Calu3 (cell line): Measurements from ENCODE around the gene DAGLB. TPM values are rescaled to one million over a fixed set of nuclear protein-coding genes. Genes with fewer than 3 reads are reported as not detected.
"Not testable (repeated sequence)": the region's sequence is repeated elsewhere in the genome, so short reads cannot be mapped to it uniquely, and the experiment has no call there.

Source experiments
- BruUV-seq: library from RNA; stranded (reverse); fragments of 400-500 nt; replicated peaks from 2 replicates; lab custom pipeline; 2021; lab: Mats Ljungman, UMichigan
- CTCF ChIA-PET: fragments of 300-600 bp; sonication (Branson Sonifier 250); formaldehyde crosslinking; loops from one replicate; lab custom pipeline; 2022; ENCODE audit warnings: antibody characterized with exemption; lab: Charles Lee
- DNase-seq: peaks from one replicate; pipeline ENCODE4 v3.0.0; 2022
- H3K27ac Mint-ChIP-seq: one replicate; pipeline ENCODE4 v1.8.0; 2022; ENCODE audit warnings: mixed read lengths; ENCODE audit not compliant: unreplicated experiment
- H3K27me3 Mint-ChIP-seq: one replicate; pipeline ENCODE4 v1.8.0; 2022; ENCODE audit warnings: mixed read lengths; ENCODE audit not compliant: unreplicated experiment
- H3K36me3 Mint-ChIP-seq: one replicate; pipeline ENCODE4 v1.8.0; 2022; ENCODE audit warnings: mild to moderate bottlenecking, moderate library complexity, mixed read lengths; ENCODE audit not compliant: insufficient read depth, unreplicated experiment
- H3K4me1 Mint-ChIP-seq: one replicate; pipeline ENCODE4 v1.8.0; 2022; ENCODE audit warnings: mild to moderate bottlenecking, low read depth, mixed read lengths; ENCODE audit not compliant: unreplicated experiment
- H3K4me3 Mint-ChIP-seq: one replicate; pipeline ENCODE4 v1.8.0; 2022; ENCODE audit warnings: mild to moderate bottlenecking, low read depth, moderate library complexity, mixed read lengths; ENCODE audit not compliant: unreplicated experiment
- H3K9me3 Mint-ChIP-seq: one replicate; pipeline ENCODE4 v1.8.0; 2022; ENCODE audit warnings: low read depth, mixed read lengths; ENCODE audit not compliant: unreplicated experiment
- intact Hi-C: fragments of 100-400 bp; cut with micrococcal nuclease; formaldehyde crosslinking; loops from one replicate; pipeline ENCODE4 v1.10.0; 2022; ENCODE audit not compliant: unreplicated experiment
- total RNA-seq: library from RNA; stranded (reverse); gene quantifications from 2 replicates; pipeline ENCODE4 v1.2.3, GENCODE V29; 2022
- TF ChIP-seq, protein P1 (sequence below): fragments of 200-600 bp; IDR thresholded peaks from one replicate; pipeline ENCODE4 v1.8.0; 2022; ENCODE audit warnings: antibody characterized with exemption; ENCODE audit not compliant: unreplicated experiment

DAGLB gene
- total RNA-seq, 1 experiment from 2014 or later = 36.8 TPM

DNA sequence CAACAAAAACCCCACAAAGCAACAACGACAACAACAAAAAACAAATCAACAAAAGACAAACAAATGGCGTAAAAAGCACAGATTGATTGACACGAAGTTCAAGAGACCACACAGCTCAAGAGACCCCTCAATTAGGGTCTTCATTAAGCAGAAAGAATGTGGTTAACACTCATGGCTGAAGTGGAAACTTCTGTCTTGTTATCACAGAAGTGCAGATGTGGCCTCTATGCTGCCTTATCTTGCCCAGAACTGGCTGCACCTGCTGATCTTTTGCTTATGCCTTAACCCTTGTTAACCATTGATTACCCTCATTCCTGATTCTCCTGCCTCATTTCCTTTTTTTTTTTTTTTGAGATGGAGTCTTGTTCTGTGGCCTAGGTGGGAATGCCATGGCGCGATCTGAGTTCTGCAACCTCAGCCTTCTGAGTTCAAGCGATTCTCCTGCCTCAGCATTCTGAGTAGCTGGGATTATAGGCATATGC, 3.5 kb upstream of the DAGLB start:
- peaks cover 42% of the 10 kb centered on the region for H3K4me1 Mint-ChIP-seq
- H3K36me3 Mint-ChIP-seq = peaks cover 46% of the 10 kb centered on the region
- BruUV-seq = no TSS peak
- no peaks in the 10 kb centered on the region for H3K9me3 Mint-ChIP-seq
- TF ChIP-seq, protein P1, sequence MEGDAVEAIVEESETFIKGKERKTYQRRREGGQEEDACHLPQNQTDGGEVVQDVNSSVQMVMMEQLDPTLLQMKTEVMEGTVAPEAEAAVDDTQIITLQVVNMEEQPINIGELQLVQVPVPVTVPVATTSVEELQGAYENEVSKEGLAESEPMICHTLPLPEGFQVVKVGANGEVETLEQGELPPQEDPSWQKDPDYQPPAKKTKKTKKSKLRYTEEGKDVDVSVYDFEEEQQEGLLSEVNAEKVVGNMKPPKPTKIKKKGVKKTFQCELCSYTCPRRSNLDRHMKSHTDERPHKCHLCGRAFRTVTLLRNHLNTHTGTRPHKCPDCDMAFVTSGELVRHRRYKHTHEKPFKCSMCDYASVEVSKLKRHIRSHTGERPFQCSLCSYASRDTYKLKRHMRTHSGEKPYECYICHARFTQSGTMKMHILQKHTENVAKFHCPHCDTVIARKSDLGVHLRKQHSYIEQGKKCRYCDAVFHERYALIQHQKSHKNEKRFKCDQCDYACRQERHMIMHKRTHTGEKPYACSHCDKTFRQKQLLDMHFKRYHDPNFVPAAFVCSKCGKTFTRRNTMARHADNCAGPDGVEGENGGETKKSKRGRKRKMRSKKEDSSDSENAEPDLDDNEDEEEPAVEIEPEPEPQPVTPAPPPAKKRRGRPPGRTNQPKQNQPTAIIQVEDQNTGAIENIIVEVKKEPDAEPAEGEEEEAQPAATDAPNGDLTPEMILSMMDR = no peak
- CTCF ChIA-PET = no interaction called here
- no peak for DNase-seq
- peak overlapping the region; percentile 72 for H3K27ac Mint-ChIP-seq
- no peaks in the 10 kb centered on the region for H3K27me3 Mint-ChIP-seq
- no peak overlapping the region for H3K4me3 Mint-ChIP-seq
- intact Hi-C loops = no loop called here

DNA sequence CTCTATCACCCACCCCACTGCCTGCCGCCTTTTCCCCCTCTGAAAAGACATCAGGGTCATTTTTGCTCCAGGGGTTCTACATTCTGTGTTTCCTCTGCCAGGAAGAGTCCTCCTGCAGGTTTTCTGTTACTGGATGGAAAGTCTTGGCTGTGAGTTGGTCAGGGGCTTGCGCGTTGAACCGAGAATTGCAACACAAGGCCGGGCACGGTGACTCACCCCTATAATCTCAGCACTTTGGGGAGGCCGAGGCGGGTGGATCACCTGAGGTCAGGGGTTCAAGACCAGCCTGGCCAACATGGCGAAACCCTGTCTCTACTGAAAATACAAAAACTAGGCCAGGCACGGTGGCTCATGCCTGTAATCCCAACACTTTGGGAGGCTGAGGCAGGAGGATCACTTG, 2.8 kb upstream of the DAGLB start:
- intact Hi-C loops, H3K4me3 Mint-ChIP-seq, H3K9me3 Mint-ChIP-seq, BruUV-seq, DNase-seq, H3K27me3 Mint-ChIP-seq, CTCF ChIA-PET: not testable (repeated sequence)
- peaks cover 49% of the 10 kb centered on the region for H3K4me1 Mint-ChIP-seq
- H3K36me3 Mint-ChIP-seq = peaks cover 51% of the 10 kb centered on the region
- peak overlapping the region; percentile 96 for H3K27ac Mint-ChIP-seq

DNA sequence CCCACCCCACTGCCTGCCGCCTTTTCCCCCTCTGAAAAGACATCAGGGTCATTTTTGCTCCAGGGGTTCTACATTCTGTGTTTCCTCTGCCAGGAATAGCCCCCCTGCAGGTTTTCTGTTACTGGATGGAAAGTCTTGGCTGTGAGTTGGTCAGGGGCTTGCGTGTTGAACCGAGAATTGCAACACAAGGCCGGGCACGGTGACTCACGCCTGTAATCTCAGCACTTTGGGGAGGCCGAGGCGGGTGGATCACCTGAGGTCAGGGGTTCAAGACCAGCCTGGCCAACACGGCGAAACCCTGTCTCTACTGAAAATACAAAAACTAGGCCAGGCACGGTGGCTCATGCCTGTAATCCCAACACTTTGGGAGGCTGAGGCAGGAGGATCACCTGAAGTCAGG, 2.1 kb upstream of the DAGLB start:
- DNase-seq = peak; percentile 56
- H3K27me3 Mint-ChIP-seq, intact Hi-C loops, H3K9me3 Mint-ChIP-seq, BruUV-seq, CTCF ChIA-PET, H3K4me3 Mint-ChIP-seq: not testable (repeated sequence)
- Mint-ChIP-seq H3K4me1 (peaks cover 53% of the 10 kb centered on the region), H3K36me3 (peaks cover 58% of the 10 kb centered on the region), H3K27ac (peak overlapping the region; percentile 96)

DNA sequence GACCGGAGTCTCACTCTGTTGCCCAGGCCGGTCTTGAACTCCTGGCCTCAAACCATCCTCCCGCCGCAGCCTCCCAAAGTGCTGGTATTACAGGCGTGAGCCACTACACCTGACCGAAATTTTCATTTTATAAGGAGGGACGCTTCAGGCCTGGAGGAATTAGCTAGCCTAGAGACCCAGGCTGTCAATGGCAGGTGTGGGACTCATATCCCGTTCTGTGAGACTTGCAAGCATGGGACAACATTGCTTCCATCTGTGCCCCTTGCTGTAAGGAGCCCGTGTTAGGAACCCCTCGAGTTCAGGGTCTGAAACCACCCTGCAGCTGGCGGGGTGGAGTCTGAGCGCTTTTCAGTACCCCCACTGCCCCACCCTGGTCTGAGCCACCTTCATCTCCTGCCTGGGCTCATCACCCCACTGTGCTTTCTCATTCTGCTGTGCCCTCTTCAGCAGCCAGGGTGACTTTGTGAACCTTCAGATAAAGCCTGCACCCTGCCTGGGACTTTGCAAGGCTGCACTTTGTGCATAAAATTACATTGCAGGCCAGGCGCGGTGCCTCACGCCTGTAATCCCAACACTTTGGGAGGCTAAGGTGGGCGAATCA, 1.3 kb upstream of the DAGLB start:
- no TSS peak for BruUV-seq
- no peak for DNase-seq
- Mint-ChIP-seq H3K36me3 (peaks cover 67% of the 10 kb centered on the region), H3K4me3 (peak overlapping the region; percentile 97), H3K27ac (peak overlapping the region; percentile 96), H3K27me3 (no peaks in the 10 kb centered on the region), H3K4me1 (peaks cover 62% of the 10 kb centered on the region), H3K9me3 (no peaks in the 10 kb centered on the region)
- CTCF ChIA-PET = interaction anchor here (0.7 kb wide), 1 partner anchor 10 kb away, joined by 3 read pairs; no protein-coding TSS in a partner anchor
- intact Hi-C loops = no loop called here
- TF ChIP-seq, protein P1 = no peak

DNA sequence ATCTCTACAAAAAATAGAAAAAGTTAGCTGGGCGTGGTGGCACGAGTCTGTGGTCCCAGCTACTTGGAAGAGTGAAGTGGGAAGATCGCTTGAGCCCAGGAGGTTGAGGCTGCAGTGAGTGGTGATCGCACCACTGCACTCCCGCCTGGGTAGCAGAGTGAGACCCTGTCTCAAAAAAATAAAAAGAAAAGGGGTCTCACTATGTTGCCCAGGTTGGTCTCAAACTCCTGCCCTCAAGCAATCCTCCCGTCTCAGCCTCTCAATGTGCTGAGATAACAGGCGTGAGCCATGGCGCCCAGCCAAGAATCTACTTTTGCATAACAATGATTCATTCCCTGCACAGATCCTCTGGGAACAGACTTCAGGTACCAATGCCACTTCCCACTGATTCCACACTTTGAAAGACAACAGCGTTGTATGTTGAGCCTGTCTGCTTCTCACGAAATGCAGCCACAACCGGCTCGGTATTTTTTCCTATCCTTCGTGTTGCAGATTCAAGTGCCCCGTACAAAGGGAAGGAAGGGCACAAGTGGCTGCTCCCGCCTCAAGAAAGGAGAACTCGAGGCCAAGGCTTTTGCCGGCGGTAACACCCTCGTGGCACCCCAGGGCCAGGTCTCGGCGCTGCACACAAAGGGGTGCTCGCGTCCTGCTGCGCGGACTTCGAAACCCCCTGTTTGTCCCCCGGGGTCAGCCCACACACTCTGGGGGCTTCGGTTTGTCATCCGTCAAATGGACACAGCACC, 745 bp downstream of the DAGLB start:
- H3K27ac Mint-ChIP-seq = peak overlapping the region; percentile 96
- BruUV-seq = TSS peak; percentile 23
- intact Hi-C loops = no loop called here
- H3K4me3 Mint-ChIP-seq = peak overlapping the region; percentile 97
- peaks cover 79% of the 10 kb centered on the region for H3K36me3 Mint-ChIP-seq
- no peaks in the 10 kb centered on the region for H3K9me3 Mint-ChIP-seq
- TF ChIP-seq, protein P1 = no peak
- DNase-seq = peak; percentile 88
- H3K4me1 Mint-ChIP-seq = peaks cover 57% of the 10 kb centered on the region
- CTCF ChIA-PET = interaction anchor here (0.6 to 0.7 kb wide), 2 partner anchors 39 to 55 kb away, joined by 4 to 6 read pairs; no protein-coding TSS in a partner anchor
- H3K27me3 Mint-ChIP-seq = no peaks in the 10 kb centered on the region
